GM18517 (cell line): ENCODE data around the gene BORA.
"Not testable (repeated sequence)": the region's sequence is repeated elsewhere in the genome, so short reads cannot be mapped to it uniquely, and the experiment has no call there.

Source experiments
- ATAC-seq: cut with Tn5 transposase; IDR thresholded peaks from one replicate; pipeline ENCODE4 v1.9.1; 2021; ENCODE audit warnings: mild to moderate bottlenecking, moderate library complexity; ENCODE audit not compliant: unreplicated experiment

The BORA gene

DNA sequence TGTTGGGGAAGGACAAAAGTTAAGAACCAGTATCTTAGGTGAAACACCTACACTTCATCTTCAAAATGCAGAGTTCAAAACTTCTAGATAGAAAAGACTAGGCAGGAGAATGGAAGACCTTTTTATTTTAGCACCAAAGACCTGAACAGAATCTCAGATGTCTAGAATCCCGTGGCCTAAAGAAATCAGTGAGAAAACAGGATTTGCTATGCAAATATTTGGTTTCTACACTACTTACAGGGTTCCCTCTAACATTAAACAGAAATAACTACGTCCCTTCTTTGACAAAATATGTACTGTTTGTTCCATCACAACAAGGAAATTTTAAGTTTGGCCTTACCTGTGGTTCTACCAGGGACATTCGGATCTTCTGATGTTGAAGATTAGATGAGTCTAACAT is 32.5 kb downstream of the BORA start:
- no peak for ATAC-seq

DNA sequence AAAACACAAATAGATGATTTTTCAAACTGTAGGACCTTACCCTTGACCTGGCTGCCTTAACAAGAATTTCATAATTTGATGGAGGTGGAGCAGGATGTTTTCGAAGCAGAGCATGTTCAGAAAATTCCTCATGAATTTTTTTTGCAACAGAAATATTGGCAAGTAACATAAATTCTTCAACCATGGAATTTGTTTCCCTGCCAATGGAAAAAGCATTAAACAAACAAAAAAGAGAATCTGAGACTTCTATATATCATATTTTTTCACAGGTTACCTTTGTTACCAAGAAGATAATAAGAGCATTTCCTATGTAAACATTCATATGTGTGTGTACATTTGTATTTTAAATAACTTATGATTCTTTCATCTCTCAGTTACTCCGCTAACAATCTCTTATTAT is 35.7 kb downstream of the BORA start:
- no peak for ATAC-seq

DNA sequence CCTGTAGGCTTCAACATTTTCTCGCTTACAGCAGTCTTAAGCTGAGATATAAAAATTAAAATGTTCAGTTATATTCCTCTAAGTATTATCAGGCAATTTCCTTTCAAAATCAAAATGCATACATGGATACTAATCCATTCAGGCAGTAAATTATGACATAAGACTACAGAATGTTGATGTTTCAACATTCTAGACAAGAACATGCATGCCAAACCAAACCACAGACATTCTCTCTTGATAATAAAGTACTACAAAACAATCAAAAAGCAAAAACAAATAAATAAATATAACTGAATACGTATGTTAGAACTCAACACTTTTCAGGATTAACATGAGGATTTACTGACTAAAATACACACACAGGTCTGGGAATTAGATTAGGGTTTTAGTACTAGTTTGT is 46.3 kb downstream of the BORA start:
- no peak for ATAC-seq

DNA sequence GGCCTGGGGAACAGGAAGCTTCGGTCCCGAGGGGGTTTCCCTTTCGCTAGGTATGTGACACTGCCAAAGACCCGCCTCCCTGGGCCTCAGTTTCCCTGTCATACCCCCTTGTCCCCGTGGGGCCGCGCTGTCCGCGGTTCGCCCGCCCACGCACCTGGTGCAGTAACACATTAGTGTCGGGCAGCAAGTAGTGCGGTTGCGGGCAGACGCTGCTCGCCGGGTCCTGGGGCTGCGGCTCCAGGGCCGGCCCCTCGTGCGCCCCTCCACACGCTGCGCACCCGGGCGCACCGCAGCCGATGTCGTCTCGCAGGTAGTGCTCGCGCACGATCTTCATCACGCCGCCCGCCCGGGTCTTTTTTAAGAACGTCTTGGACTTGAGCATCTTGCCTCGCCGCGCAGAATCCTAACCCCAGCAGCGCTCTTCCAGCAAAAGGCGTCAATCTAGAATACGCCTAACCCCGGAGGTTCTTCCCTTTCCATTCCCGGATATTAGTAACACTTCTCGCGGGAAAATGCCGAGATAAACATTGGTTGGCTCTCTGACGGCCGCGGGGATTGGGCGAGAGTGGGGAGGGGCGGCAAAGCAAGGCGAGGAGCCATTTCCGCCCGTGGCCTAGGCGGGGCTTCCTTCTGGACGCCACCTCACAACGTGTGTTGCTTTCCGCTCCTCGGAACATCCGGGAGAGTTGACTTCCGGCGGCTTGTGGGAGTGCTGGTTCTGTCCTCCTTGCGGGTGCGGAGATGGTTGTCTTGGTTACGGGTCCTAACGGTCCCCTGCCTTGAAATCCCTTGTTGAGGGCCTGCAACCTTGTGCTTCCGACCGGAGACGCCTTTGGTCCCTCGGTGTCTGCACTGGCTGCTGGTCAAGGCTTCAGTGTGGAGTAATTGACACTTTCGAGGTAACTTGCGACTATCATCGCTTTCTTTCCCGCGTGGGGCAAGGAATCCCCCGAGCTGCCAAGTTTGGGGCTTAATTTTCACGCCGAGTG is 54.0 kb downstream of the BORA start, which contains the start of the genes DIS3 and PIBF1:
Gene DIS3 (minus strand): TSS at position 450 of the 989 bp plus-strand sequence. CDS start 68 bp downstream, at position 382.
Gene PIBF1 (plus strand): TSS at position 683 of the 989 bp plus-strand sequence. CDS start 1,337 bp downstream, outside the sequence.
- peak; percentile 97 for ATAC-seq

DNA sequence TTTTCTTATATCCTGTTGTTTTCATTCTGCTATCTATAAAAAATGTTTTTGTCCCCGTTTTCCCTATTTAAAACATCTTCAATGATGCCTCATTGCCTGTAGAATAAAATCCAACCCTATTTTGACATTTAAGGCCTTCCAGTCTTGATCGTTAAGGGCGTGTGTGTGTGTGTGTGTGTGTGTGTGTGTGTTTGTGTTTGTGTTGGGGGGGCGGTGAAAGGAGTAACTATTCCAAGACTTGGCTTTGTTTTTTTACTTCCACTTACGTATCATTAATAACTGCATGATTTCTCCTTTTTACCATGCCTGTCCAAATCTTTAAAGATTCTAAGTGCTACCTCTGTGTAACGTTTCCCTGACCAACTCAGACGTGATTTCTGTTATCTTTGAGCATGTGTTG is 55.0 kb downstream of the BORA start:
- ATAC-seq: no peak

DNA sequence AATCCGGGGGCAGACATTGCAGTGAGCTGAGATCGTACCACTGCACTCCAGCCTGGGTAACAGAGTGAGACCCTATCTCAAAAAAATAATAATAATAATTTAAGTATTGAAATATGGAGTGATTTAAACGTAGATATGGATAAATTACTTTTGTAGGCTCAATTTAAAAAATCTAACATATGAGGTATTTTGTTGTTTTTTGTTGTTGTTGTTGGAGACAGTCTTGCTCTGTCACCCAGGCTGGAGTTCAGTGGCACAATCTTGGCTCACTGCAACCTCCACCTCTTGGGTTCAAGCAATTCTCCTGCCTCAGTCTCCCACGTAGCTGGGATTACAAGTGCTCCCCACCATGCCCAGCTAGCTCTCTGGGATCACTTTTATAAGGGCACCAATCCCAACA is 57.0 kb downstream of the BORA start:
- ATAC-seq: not testable (repeated sequence)

DNA sequence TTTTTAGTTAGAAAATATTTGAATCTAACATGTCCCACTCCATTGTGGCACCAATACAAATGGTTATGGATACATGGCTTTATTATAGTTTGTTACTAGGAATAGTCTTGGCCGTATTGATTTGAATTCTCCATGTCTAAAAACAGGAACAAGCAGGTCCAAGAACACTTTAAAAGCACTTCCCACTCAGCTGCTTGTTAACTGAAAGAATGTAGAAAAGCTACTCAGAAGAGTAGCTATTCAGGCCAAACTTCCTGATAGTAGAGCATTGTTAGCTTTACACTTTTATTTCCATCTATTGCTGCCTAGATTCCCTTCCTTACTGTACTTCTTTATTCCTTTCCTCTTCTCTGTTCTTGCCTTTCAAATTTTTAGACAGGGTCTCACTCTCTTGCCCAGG is 61.1 kb downstream of the BORA start:
- no peak for ATAC-seq

DNA sequence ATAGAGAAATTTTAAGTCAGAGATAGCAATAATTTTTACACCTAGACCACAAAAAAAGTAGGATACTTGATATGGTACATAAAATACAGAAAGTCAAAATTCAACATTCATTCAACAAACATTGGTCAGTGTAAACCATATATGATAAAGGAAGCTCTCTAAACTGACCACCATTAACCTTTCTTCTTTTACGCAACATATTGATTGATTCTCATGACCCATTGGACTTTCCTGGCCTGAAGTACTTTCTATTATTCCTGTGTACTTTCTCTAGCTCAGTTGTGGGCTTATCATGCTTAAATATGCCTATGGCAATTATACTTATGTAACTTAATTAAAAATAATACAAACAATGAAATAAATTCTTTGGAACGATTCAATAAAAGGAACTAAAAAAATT is 64.9 kb downstream of the BORA start:
- ATAC-seq: no peak

DNA sequence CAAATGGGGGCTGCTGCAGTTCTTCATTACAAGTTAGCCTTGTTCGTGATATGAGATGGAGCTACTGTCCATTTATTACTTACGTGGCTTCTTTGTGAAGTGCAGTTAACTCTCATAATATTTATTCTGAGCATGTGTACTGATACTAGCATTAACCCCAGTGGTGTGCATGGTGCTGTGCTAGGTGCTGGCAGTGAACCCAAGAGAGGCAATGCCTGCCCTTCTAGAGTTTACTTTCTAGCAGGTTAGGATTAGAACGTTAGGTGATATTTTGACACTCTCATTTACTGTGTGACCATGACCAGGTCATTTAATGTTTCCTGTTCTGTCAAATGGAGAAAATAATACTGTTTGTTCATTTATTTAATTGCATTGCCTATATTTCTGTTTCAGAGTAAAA is 71.1 kb downstream of the BORA start:
- no peak for ATAC-seq

DNA sequence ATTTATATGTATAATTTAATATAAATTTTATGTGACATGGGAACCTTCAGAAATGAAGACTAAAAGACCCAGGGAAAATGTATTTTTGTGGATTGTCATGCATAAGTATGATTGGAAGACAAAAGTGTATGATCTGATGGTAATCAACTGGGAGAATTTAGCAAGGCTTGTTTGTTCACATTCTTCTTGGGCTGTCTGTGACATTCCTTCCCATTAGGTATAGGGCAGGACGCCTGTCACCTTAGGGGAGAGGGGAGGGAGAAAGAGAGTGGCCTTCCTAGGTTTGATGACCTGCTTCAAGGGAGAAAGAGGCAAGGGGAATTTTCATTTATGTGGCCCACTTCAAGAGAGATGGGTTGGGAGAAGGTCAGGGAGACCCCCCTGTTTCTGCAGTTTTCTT is 76.6 kb downstream of the BORA start:
- ATAC-seq: no peak
